ENCODE results near the gene ATP2B1.

The ATP2B1 gene

DNA sequence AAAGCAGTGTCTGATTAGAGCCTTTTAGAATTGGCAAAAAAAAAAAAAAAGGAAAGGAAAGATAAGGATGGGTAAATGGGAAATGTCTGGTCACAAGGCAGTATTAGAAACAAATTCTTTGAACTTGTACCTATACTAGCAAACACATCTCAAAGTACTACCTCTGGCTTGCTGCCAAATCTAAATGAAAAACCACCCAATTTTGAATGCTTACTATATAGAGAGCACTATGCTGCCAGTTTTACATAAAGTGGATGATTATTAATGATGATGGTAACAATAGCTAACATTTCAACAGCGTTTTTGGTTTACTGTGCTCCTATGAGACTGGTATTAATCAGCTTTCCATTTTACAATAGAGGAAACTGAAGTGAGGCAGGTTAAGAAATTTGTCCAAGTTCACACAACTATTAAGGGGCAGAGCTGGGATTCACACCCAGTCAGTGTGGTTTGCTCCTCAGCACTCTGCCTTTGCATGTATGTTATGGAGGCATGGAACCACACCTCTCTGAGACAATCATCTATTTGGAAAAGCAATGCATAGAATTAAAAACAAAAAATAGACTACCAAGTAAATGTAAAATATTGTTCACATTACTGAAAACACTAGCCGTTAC, 34.2 kb downstream of the ATP2B1 start (continued):
- no peak for TF ChIP-seq ZBTB11 (tag by site-specific recombination; conservative IDR thresholded peaks at IDR 0.05; ENCODE audit: low read depth)

DNA sequence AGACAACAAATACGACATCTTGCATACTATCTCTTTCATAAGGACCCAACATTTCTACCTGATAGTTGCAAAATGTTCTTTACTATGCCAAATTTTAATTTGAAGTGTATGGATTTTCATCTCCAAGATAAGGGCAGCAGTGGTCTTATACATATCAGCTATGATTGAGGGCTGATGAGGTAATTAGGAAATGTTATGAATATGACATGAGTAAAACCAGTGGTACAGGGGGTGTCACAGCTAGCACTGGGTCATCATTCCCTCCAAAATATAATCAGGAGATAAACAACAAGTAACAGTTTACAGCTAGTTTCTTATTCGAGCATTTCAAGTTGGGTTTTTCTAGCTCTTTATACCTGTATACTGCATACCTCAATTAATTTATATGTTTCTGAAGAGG, 35.0 kb downstream of the ATP2B1 start:
- POLR2A ChIA-PET: no interaction called here
- Histone ChIP-seq H3K4me3 (ENCODE audit: low read depth, low read length) (no peak overlapping the region), H3K27ac (ENCODE audit: extremely low read depth, low read depth, low read length) (no peak overlapping the region), H3K36me3 (ENCODE audit: control insufficient read depth in 2 of 2, insufficient read depth in 1 of 2, low read length in 2 of 2) (no peaks in the 10 kb centered on the region), H3K4me1 (ENCODE audit: control insufficient read depth, insufficient read depth, low read length) (peaks cover 3% of the 10 kb centered on the region; the same call in 1 of the 2 replicates), H3K9me3 (ENCODE audit: control insufficient read depth, insufficient read depth, low read depth, low read length) (no peaks in the 10 kb centered on the region)
- no peak for TF ChIP-seq ZBTB1 (tag by site-specific recombination; IDR thresholded peaks at IDR 0.05)
- TF ChIP-seq ZNF585B (tag by site-specific recombination; IDR thresholded peaks at IDR 0.05): no peak
- TF ChIP-seq ZNF501 (tag by site-specific recombination; IDR thresholded peaks at IDR 0.05): no peak
- no peak for TF ChIP-seq ZBTB17 (tag by site-specific recombination; IDR thresholded peaks at IDR 0.05)
- TF ChIP-seq KLF10 (tag by site-specific recombination; IDR thresholded peaks at IDR 0.05): no peak
- TF ChIP-seq KLF8 (tag by site-specific recombination; IDR thresholded peaks at IDR 0.05): no peak
- no peak for TF ChIP-seq ZNF398 (tag by site-specific recombination; IDR thresholded peaks at IDR 0.05)
- TF ChIP-seq ZEB2 (tag by site-specific recombination; IDR thresholded peaks at IDR 0.05): no peak
- no peak for TF ChIP-seq ZSCAN4 (tag by site-specific recombination; IDR thresholded peaks at IDR 0.05)
- no peak for TF ChIP-seq ZBTB8A (tag by site-specific recombination; IDR thresholded peaks at IDR 0.05)
- TF ChIP-seq ZNF792 (tag by site-specific recombination; IDR thresholded peaks at IDR 0.05): no peak
- CTCF ChIA-PET: interaction anchor here (0.8 kb wide), 1 partner anchor 10 kb away, joined by 3 read pairs; no protein-coding TSS in a partner anchor

GRCh38 chr12:89672589-89672979, 36.1 kb downstream of the ATP2B1 start:
- Histone ChIP-seq H3K9me3 (ENCODE audit: control insufficient read depth, insufficient read depth, low read depth, low read length) (no peaks in the 10 kb centered on the region), H3K27ac (ENCODE audit: extremely low read depth, low read depth, low read length) (no peak overlapping the region), H3K4me3 (ENCODE audit: low read depth, low read length) (no peak overlapping the region), H3K4me1 (ENCODE audit: control insufficient read depth, insufficient read depth, low read length) (peaks cover 3% of the 10 kb centered on the region; the same call in 1 of the 2 replicates), H3K36me3 (ENCODE audit: control insufficient read depth in 2 of 2, insufficient read depth in 1 of 2, low read length in 2 of 2) (no peaks in the 10 kb centered on the region)
- CTCF ChIA-PET: no interaction called here
- POLR2A ChIA-PET: no interaction called here
- no peak for TF ChIP-seq ZNF266 (tag by site-specific recombination; IDR thresholded peaks at IDR 0.05; ENCODE audit: low read depth)
- TF ChIP-seq ZNF114 (tag by site-specific recombination; IDR thresholded peaks at IDR 0.05): no peak
- no peak for TF ChIP-seq ZNF776 (tag by site-specific recombination; IDR thresholded peaks at IDR 0.05; ENCODE audit: borderline replicate concordance)
- no peak for TF ChIP-seq ZNF626 (tag by site-specific recombination; IDR thresholded peaks at IDR 0.05)
- TF ChIP-seq ZNF549 (tag by site-specific recombination; IDR thresholded peaks at IDR 0.05): no peak
- TF ChIP-seq SETDB1 (IDR thresholded peaks at IDR 0.05; ENCODE audit: insufficient read length, low read length): no peak
- TF ChIP-seq ZNF785 (tag by site-specific recombination; IDR thresholded peaks at IDR 0.05): no peak
- TF ChIP-seq, protein P1, sequence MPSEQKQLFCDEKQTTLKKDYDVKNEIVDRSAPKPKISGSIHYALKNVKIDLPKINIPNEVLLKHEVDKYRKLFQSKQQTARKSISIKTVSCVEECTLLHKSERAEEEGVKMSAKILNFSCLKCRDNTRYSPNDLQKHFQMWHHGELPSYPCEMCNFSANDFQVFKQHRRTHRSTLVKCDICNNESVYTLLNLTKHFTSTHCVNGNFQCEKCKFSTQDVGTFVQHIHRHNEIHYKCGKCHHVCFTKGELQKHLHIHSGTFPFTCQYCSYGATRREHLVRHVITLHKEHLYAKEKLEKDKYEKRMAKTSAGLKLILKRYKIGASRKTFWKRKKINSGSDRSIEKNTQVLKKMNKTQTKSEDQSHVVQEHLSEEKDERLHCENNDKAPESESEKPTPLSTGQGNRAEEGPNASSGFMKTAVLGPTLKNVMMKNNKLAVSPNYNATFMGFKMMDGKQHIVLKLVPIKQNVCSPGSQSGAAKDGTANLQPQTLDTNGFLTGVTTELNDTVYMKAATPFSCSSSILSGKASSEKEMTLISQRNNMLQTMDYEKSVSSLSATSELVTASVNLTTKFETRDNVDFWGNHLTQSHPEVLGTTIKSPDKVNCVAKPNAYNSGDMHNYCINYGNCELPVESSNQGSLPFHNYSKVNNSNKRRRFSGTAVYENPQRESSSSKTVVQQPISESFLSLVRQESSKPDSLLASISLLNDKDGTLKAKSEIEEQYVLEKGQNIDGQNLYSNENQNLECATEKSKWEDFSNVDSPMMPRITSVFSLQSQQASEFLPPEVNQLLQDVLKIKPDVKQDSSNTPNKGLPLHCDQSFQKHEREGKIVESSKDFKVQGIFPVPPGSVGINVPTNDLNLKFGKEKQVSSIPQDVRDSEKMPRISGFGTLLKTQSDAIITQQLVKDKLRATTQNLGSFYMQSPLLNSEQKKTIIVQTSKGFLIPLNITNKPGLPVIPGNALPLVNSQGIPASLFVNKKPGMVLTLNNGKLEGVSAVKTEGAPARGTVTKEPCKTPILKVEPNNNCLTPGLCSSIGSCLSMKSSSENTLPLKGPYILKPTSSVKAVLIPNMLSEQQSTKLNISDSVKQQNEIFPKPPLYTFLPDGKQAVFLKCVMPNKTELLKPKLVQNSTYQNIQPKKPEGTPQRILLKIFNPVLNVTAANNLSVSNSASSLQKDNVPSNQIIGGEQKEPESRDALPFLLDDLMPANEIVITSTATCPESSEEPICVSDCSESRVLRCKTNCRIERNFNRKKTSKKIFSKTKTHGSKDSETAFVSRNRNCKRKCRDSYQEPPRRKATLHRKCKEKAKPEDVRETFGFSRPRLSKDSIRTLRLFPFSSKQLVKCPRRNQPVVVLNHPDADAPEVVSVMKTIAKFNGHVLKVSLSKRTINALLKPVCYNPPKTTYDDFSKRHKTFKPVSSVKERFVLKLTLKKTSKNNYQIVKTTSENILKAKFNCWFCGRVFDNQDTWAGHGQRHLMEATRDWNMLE (tag by site-specific recombination; conservative IDR thresholded peaks at IDR 0.05; ENCODE audit: low read depth): no peak
- no peak for TF ChIP-seq ZNF660 (tag by site-specific recombination; IDR thresholded peaks at IDR 0.05)
- no peak for TF ChIP-seq ZNF112 (tag by site-specific recombination; IDR thresholded peaks at IDR 0.05)

Measured in HEK293 (cell line).